HG03460 (cell line): ENCODE measurements around the gene MIS18A.

Experiments used
- ATAC-seq: cut with Tn5 transposase; IDR thresholded peaks from one replicate; pipeline ENCODE4 v1.9.1; 2021; ENCODE audit not compliant: unreplicated experiment

Gene MIS18A

GRCh38 chr21:32256873-32257620 lies 21.8 kb downstream of the MIS18A start:
- ATAC-seq, result no peak

GRCh38 chr21:32256251-32256650 lies 22.6 kb downstream of the MIS18A start:
- no peak for ATAC-seq

GRCh38 chr21:32253215-32253641 lies 25.6 kb downstream of the MIS18A start:
- no peak for ATAC-seq

- ATAC-seq, result no peak
These were observed 26.7 kb downstream of the MIS18A start for GRCh38 chr21:32252136-32252535.

GRCh38 chr21:32249511-32250280 lies 29.2 kb downstream of the MIS18A start:
- ATAC-seq, result no peak

- ATAC-seq, result no peak
These were observed 30.0 kb downstream of the MIS18A start for GRCh38 chr21:32248571-32249461.

DNA sequence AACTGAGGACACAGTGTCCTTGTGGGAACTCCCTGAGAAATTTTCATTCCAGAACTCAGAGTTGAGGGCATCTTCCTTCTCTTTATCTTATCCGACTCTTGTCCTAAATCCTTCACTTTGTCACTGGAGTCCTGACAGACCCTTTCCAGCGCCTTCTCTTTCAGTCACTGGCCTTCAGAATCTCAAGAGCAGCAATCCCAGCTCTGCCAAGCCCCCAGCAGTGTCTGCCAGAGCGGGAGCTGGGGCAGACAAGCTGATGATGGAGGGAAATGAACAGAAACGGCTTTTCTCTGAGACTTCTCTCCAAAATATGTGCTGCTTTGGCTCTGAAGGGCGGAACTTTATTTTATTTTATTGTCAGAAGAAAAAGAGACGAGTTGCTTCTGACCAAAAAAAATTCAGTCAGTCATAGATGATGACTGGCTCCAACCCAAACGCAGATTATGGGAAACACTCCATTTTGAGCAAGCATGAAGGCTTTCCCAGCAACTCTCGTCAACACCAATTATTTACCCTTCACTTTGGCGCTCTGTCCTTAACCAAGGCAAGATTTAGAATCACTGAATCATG lies 32.2 kb downstream of the MIS18A start:
- no peak for ATAC-seq

GRCh38 chr21:32245971-32246370 lies 32.9 kb downstream of the MIS18A start:
- ATAC-seq, result no peak

DNA sequence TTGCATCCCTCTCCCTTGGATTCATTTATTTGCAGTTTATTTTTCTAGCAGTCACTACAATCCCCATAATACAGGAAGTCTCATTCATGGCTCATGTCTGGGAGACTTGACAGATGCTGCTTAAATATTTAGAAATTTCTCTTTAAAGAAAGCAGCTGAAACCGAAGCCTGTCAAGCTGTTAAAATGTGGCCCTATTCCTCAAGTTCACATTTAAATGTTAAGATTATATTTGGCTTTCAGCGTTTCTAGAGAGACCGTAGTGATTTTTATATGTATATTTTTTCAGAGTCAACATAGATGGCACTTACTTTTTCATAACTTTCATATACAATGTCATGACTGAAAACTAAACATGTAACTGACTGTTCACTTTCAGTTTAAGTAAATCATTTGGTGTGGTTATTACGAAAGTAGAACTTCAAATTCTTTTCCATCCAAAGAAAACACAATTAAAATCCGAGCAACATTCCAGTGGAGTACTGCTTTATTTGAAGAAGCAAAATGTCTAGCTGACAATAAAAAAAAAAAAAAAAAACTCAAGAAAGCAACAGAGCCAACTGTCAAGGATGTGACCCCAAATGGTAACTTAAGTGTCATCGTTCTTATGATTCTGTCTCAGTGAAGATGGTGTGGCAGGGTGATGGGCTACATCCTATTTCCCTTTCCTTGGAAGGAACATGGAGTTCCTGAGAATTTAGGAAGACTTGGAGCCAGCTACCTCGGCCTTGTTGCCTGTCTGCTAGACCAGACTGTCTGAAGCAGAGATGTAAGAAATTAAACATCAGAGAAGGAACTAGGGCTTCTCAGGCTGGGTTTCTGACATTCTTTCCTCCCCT lies 37.8 kb downstream of the MIS18A start:
- ATAC-seq, result no peak

DNA sequence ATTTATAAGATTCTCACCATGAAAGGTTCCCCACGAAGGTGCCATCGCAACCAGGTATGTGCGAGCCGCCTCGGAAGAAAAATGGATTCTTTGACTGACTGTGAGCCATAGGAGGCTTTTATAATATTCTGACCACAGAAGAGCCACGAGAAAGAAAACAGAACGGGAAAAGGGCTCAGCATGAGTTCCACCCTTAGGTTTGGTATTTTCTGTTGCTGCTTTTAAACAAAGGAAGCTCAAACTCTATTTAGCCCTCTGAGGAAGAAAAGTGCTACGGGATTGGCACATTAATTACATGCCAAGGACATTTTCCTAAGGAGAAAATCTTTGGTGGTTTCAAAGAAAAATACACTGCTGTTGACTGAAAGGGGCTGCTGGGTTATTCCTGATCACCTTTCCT lies 39.3 kb downstream of the MIS18A start:
- ATAC-seq, result no peak

DNA sequence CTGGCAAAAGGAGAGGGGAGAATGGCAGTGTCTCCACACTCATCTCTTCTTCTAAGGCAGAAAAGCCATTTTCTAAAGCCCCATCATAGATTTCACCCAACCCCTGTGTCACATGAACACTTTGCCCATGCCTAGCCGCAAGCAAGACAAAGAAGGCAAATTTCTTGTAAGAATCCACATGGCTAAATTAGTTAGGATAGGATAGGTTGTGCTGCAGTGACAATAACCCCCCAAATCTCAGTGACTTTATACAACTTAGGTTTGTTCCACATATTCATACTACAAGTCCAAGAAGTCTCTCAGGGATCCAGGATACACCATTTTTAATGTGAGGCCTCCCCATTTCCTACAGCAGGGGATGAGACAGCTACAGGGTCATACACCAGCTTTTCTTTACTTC lies 40.8 kb downstream of the MIS18A start:
- ATAC-seq, result no peak

DNA sequence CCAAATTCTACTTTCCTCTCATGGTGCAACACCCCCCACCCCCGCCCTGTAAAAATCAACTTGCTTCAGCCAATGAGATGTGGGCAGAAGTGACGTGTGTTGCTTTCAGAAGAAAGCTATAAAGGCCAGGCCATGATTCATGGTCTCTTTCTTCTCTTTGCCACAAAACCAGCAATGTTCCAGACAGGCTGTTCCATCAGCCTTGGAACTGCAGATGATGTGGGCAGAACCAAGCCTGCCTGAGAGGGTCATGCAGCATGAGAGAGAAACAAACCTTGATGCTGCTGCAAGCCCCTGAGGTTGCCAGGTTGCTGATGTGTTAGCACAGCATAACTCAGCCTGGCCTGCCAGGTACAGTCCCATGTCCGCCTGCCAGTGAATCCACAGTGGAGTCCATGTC lies 41.8 kb downstream of the MIS18A start:
- no peak for ATAC-seq

DNA sequence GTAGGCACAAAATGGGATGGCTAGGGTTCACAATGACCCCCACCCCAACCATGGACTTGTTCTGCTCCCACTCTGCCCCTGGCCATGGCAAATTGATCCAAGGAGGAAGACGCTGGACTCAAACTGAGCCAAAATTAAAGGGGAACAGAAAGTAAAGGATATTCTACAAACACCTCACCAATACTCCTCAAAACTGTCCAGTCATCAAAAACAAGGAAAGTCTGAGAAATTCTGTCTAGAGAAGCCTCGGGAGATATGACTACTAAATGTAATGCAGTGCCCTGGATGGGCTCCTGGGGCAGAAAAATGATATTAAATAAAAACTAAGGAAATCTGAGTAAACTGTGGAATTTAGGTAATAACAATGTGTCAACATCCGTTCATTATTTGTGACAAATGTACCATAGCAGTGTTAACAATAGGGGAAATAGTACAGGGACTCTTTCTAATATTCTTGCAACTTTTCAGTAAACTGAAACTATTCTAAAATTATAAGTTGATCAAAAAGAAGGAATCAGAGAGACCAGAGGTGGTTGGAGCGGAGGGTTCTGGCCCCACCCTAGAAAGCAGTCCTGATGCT lies 45.0 kb downstream of the MIS18A start:
- no peak for ATAC-seq

DNA sequence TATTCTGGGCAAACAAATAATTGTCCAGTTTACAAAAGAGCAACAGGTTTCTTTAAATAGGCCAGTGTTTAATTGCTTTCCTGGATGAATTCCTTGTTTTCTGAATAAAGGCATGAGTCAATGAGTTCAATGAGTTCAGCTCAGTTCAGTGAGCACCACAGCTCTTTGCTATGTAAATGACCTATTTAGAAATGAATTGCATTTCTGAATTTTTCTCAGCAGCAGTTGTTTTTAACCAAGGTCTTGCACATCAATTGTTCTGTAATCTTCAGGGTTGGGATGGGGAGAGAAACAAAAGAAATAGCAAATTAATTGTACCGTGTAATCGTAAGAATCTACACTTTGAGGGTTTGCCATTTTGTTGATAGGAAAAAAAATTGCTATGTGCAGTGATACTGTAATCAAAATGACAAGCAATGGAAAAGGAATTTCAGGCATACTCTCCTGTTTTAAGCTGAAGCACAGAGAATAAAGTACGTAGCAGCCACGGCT lies 45.7 kb downstream of the MIS18A start:
- ATAC-seq, result no peak

DNA sequence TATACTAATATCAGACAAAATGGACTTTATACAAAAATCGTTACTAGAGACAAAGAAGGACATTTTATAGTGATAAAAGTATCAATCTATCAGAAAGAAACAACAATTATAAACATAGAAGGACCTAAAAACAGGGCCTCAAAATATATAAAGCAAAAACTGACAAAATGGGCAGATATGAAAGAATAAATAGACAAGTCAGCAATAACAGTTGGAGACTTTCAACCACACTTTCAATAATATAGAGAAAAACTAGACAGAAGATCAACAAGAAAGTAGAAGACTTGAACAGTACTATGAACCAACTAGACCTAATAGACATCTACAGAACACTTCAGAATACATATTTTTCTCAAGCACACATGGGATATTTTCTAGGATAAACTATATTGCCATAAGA lies 52.4 kb downstream of the MIS18A start:
- no peak for ATAC-seq
